NCI-H460 (cell line): ENCODE data around the gene RUBCNL. TPM values are rescaled to one million over a fixed set of nuclear protein-coding genes. Genes with fewer than 3 reads are reported as not detected.

Source experiments
- DNase-seq: peaks from one replicate; pipeline ENCODE4 v3.0.0-alpha.2; 2016; ENCODE audit warnings: low read depth; ENCODE audit errors: extremely low read depth
- small RNA-seq, 2 experiments: library from RNA; depleted of rRNA; stranded (forward); fragments of <200 nt; gene quantifications; one replicate each; pipeline ENCODE3, GENCODE V24; 2014
- total RNA-seq: library from RNA; depleted of rRNA; stranded (reverse); fragments of >200 nt; shearing (Covaris generic); gene quantifications from 2 replicates; pipeline ENCODE4 v1.2.3, GENCODE V29; 2014; rRNA removed

Gene RUBCNL
- total RNA-seq, 1 experiment from 2014 or later = 0.35 TPM

- DNase-seq = no peak
These were observed 74.0 kb downstream of the RUBCNL start for GRCh38 chr13:46313024-46313423.

GRCh38 chr13:46311217-46311616, 75.8 kb downstream of the RUBCNL start:
- no peak for DNase-seq

- no peak for DNase-seq
These were observed 77.0 kb downstream of the RUBCNL start for GRCh38 chr13:46310066-46310465.

- no peak for DNase-seq
These were observed 79.5 kb downstream of the RUBCNL start for GRCh38 chr13:46307554-46307953.

- peak; percentile 81 for DNase-seq
These were observed 82.5 kb downstream of the RUBCNL start for GRCh38 chr13:46304546-46304945.

GRCh38 chr13:46303742-46304385, 83.2 kb downstream of the RUBCNL start:
- DNase-seq = peak; percentile 91

- DNase-seq = peak; percentile 87
These were observed 89.7 kb downstream of the RUBCNL start for GRCh38 chr13:46297361-46297811.

GRCh38 chr13:46296921-46297320, 90.1 kb downstream of the RUBCNL start:
- DNase-seq = peak; percentile 97

- peak; percentile 85 for DNase-seq
These were observed 90.8 kb downstream of the RUBCNL start for GRCh38 chr13:46296115-46296822.

- peak; percentile 98 for DNase-seq
These were observed 91.4 kb downstream of the RUBCNL start for GRCh38 chr13:46295491-46296114.

GRCh38 chr13:46293436-46293835, 93.6 kb downstream of the RUBCNL start:
- DNase-seq = no peak

Small RNA genes lying within 50 kb of the gene (small RNA-seq; reads per million reads assigned to genes)
- gene RNU2-6P = 15.6 to 116 reads per million in 2 experiments
- gene RNU6-68P = 0 reads per million in 2 experiments

Other genes starting within 250 kb of the RUBCNL start
- gene LCP1, start 205.1 kb downstream of the RUBCNL start, total RNA-seq = 44.4 and 55.9 TPM in 2 replicates
- gene LRRC63, start 175.3 kb downstream of the RUBCNL start, total RNA-seq = 23.2 and 25.2 TPM in 2 replicates
- 4.3 and 5.5 TPM in 2 replicates for gene LRCH1, start 165.9 kb upstream of the RUBCNL start, total RNA-seq